AG04450 (cell line): ENCODE data around the gene ITGA5. TPM values are rescaled to one million over a fixed set of nuclear protein-coding genes. Genes with fewer than 3 reads are reported as not detected.

Source experiments
- CTCF ChIA-PET: fragments of 300-600, 350-600 bp; formaldehyde crosslinking; extraction: SDS; loops from one replicate; lab custom pipeline; 2022; ENCODE audit warnings: antibody characterized with exemption, inconsistent platforms; lab: Charles Lee
- POLR2A ChIA-PET: fragments of 350-600 bp; formaldehyde crosslinking; extraction: SDS; loops from one replicate; lab custom pipeline; 2021; ENCODE audit warnings: antibody characterized with exemption, inconsistent platforms; lab: Yijun Ruan, JAX
- DNase-seq: peaks from one replicate; pipeline ENCODE4 v3.0.0-alpha.2; 2011; ENCODE audit warnings: low read depth, low spot score
- H3K27ac ChIP-seq: one replicate; pipeline ENCODE4 v1.5.1; 2012; ENCODE audit warnings: low read depth, low read length, control low read depth
- H3K27me3 ChIP-seq: one replicate; pipeline ENCODE4 v1.6.0; 2012; ENCODE audit warnings: low read length; ENCODE audit not compliant: control insufficient read depth, insufficient read depth
- H3K4me3 ChIP-seq: 2 replicates; pipeline ENCODE4 v1.5.1; 2011; ENCODE audit warnings: mild to moderate bottlenecking, low read depth, low read length, control low read depth
- H3K9me3 ChIP-seq: 2 replicates; pipeline ENCODE4 v1.5.1; 2012; ENCODE audit warnings: low read length; ENCODE audit not compliant: control insufficient read depth, insufficient read depth
- CTCF ChIP-seq: IDR thresholded peaks from 2 replicates; pipeline ENCODE4 v1.5.1; 2011; ENCODE audit warnings: low read depth, low read length, control low read depth, inconsistent platforms
- polyA plus RNA-seq: library from polyadenylated mRNA; depleted of rRNA; stranded (reverse); fragments of >200 nt; gene quantifications from 2 replicates; pipeline ENCODE4 v1.2.3, GENCODE V29; 2011

ITGA5 gene
- polyA plus RNA-seq, 1 experiment = 160 TPM

DNA sequence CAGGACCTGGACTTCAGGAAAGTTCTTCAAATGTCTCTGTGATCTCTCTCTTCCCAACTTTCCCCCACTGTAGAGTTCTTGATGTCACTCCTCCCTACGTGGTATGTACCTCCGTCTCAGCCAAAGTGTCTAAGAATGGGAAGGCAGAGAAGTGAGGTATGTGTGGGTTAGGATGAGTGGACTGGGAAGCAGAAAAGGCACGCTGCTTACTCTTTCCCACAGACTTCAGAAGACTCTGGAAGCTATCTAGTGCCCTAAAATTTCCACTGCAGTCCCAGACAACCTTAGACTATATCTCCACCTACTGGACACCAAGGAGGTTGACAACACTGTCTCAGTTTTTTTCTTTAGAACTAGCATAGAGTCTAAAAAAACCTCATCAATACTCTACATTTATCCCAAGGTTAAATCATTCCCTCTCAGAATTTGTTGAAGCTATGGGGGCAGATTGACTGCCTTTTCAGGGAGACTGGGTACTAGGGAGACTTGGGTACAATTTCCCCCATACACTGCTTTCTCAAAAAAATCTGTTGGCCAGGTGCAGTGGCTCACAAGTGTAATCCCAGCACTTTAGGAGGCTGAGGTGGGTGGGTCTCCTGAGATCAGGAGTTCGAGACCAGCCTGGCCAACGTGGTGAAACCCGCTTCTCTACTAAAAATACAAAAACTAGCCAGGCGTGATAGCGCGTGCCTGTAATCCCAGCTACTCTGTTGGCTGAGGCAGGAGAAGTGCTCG, 20.6 kb upstream of the ITGA5 start:
- Histone ChIP-seq H3K27me3 (peaks cover 8% of the 10 kb centered on the region), H3K27ac (no peak overlapping the region), H3K9me3 (no peaks in the 10 kb centered on the region), H3K4me3 (no peak overlapping the region)
- CTCF ChIA-PET = interaction anchor here (0.5 to 6.6 kb wide), 28 partner anchors 8 to 232 kb away, joined by 3 to 415 read pairs (median 7); partner anchors contain the start of gene ZNF385A
- POLR2A ChIA-PET = interaction anchor here (1.5 kb wide), 1 partner anchor 41 kb away, joined by 15 read pairs; no protein-coding TSS in a partner anchor
- TF ChIP-seq CTCF = peak; percentile 87
- peak; percentile 60 for DNase-seq

GRCh38 chr12:54439096-54439495, 20.0 kb upstream of the ITGA5 start:
- ChIA-PET CTCF (interaction anchor here (0.5 to 6.6 kb wide), 28 partner anchors 8 to 231 kb away, joined by 3 to 415 read pairs (median 6); partner anchors contain the start of gene ZNF385A), POLR2A (interaction anchor here (1.5 kb wide), 1 partner anchor 40 kb away, joined by 15 read pairs; no protein-coding TSS in a partner anchor)
- peaks cover 8% of the 10 kb centered on the region for H3K27me3 ChIP-seq
- H3K27ac ChIP-seq = no peak overlapping the region
- no peak for TF ChIP-seq CTCF
- H3K4me3 ChIP-seq = no peak overlapping the region
- DNase-seq = no peak
- H3K9me3 ChIP-seq = no peaks in the 10 kb centered on the region

- H3K4me3 ChIP-seq = no peak overlapping the region
- no peak for TF ChIP-seq CTCF
- DNase-seq = no peak
- ChIA-PET POLR2A (interaction anchor here (1.5 kb wide), 1 partner anchor 39 kb away, joined by 15 read pairs; no protein-coding TSS in a partner anchor), CTCF (interaction anchor here (0.7 to 6.6 kb wide), 16 partner anchors 10 to 231 kb away, joined by 3 to 415 read pairs (median 16); no protein-coding TSS in a partner anchor)
- peaks cover 5% of the 10 kb centered on the region for H3K27me3 ChIP-seq
- no peaks in the 10 kb centered on the region for H3K9me3 ChIP-seq
- no peak overlapping the region for H3K27ac ChIP-seq
Observed at GRCh38 chr12:54438517-54438916, 19.5 kb upstream of the ITGA5 start.

DNA sequence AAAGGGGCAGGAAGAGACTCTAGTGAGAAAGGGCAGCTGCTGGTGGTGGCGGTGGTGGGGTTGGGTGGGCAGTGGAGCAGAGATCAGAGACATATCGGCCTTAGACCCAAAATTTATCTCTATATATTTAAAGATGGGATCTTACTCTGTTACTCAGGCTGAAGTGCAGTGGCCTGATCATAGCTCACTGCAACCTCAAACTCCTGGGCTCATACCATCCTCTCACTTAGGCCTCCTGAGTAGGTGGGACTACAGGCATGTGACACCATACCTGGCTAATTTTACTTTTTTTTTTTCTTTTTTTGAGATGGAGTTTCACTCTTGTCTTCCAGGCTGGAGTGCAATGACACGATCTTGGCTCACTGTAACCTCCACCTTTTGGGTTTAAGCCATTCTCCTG, 18.6 kb upstream of the ITGA5 start:
- Histone ChIP-seq H3K9me3 (no peaks in the 10 kb centered on the region), H3K4me3 (no peak overlapping the region), H3K27me3 (peaks cover 4% of the 10 kb centered on the region), H3K27ac (no peak overlapping the region)
- CTCF ChIA-PET = interaction anchor here (1.1 to 6.6 kb wide), 5 partner anchors 37 to 223 kb away, joined by 4 to 415 read pairs (median 62); no protein-coding TSS in a partner anchor
- no peak for DNase-seq
- no peak for TF ChIP-seq CTCF
- POLR2A ChIA-PET = no interaction called here

DNA sequence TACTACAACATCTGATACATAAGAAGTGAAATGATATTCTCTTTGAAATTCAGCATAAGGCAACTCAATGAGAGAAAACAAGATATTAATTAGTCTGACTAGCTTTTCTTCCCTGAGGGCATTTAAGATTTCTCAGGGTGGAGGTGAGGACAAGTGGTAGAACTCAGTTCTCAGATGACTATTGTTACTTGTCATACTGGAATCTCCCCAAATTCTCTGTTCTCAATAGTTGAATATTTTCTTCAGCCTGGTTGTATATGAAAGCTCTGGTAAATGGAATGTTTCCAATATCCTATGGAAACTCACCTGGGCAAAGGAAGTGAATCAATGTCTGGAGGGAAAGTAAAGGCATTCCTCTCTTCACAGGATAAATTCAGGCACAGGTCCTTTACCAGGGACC, 18.2 kb upstream of the ITGA5 start:
- ChIA-PET CTCF (interaction anchor here (0.6 to 6.6 kb wide), 5 partner anchors 36 to 223 kb away, joined by 6 to 415 read pairs (median 62); no protein-coding TSS in a partner anchor), POLR2A (no interaction called here)
- Histone ChIP-seq H3K4me3 (no peak overlapping the region), H3K9me3 (no peaks in the 10 kb centered on the region), H3K27me3 (peaks cover 3% of the 10 kb centered on the region), H3K27ac (no peak overlapping the region)
- no peak for DNase-seq
- TF ChIP-seq CTCF = no peak
